Kidney epithelial cell (primary cell): ENCODE results near the gene SHQ1. TPM values are rescaled to one million over a fixed set of nuclear protein-coding genes. Genes with fewer than 3 reads are reported as not detected.

ENCODE experiments used
- DNase-seq: peaks from one replicate; pipeline ENCODE4 v3.0.0-alpha.2; 2010; ENCODE audit warnings: low read depth
- H3K27me3 ChIP-seq: 2 replicates; pipeline ENCODE4 v1.6.0; 2011; ENCODE audit warnings: low read length; ENCODE audit not compliant: control insufficient read depth, insufficient read depth
- H3K36me3 ChIP-seq: 2 replicates; pipeline ENCODE4 v1.5.1; 2011; ENCODE audit warnings: low read length; ENCODE audit not compliant: control insufficient read depth, insufficient read depth
- H3K4me3 ChIP-seq: 2 replicates; pipeline ENCODE4 v1.5.1; 2011; ENCODE audit warnings: low read depth, mild to moderate bottlenecking, control low read depth, low read length
- CTCF ChIP-seq: IDR thresholded peaks from 2 replicates; pipeline ENCODE4 v1.5.1; 2011; ENCODE audit warnings: mild to moderate bottlenecking, moderate library complexity, low read length, control low read depth, inconsistent platforms; ENCODE audit not compliant: insufficient read depth, poor library complexity, severe bottlenecking
- total RNA-seq: library from RNA; depleted of rRNA; stranded (reverse); fragments of >200 nt; gene quantifications from 2 replicates; pipeline ENCODE4 v1.2.3, GENCODE V29; 2015

The SHQ1 gene
- total RNA-seq: 17.8 and 18.6 TPM in 2 replicates

- no peak for TF ChIP-seq CTCF
- Histone ChIP-seq H3K27me3 (no peaks in the 10 kb centered on the region), H3K4me3 (peak within 1 kb of the TSS; percentile 62), H3K36me3 (no peaks in the 10 kb centered on the region)
- DNase-seq: peak; percentile 72
These were observed at the start of gene SHQ1 for GRCh38 chr3:72847751-72848702. SHQ1 (minus strand) TSS chr3:72848445; CDS start chr3:72848340, 105 bp downstream.

- Histone ChIP-seq H3K36me3 (no peaks in the 10 kb centered on the region), H3K4me3 (no peak overlapping the region), H3K27me3 (no peaks in the 10 kb centered on the region)
- no peak for TF ChIP-seq CTCF
- no peak for DNase-seq
These were observed 49.4 kb upstream of the SHQ1 start for GRCh38 chr3:72897758-72898007.

GRCh38 chr3:72896996-72897757, 48.9 kb upstream of the SHQ1 start:
- no peak for DNase-seq
- TF ChIP-seq CTCF: no peak
- H3K27me3 ChIP-seq: no peaks in the 10 kb centered on the region
- no peaks in the 10 kb centered on the region for H3K36me3 ChIP-seq
- H3K4me3 ChIP-seq: no peak overlapping the region

- Histone ChIP-seq H3K36me3 (no peaks in the 10 kb centered on the region), H3K4me3 (no peak overlapping the region), H3K27me3 (no peaks in the 10 kb centered on the region)
- no peak for TF ChIP-seq CTCF
- DNase-seq: no peak
These were observed 46.8 kb upstream of the SHQ1 start for GRCh38 chr3:72894976-72895552.

GRCh38 chr3:72892870-72893269, 44.6 kb upstream of the SHQ1 start:
- Histone ChIP-seq H3K27me3 (no peaks in the 10 kb centered on the region), H3K36me3 (no peaks in the 10 kb centered on the region), H3K4me3 (no peak overlapping the region)
- TF ChIP-seq CTCF: peak; percentile 37
- no peak for DNase-seq
